HEK293 (cell line): ENCODE results near the gene RBM17.

ENCODE experiments used
- ATF2 ChIP-seq: fragments of 450-650 bp; formaldehyde crosslinking; IDR thresholded peaks from 2 replicates; pipeline ENCODE4 v1.5.1; 2016; ENCODE audit warnings: missing biosample characterization, missing genetic modification characterization, low read depth
- CTCF ChIP-seq: fragments of 450-650 bp; formaldehyde crosslinking; IDR thresholded peaks from 2 replicates; pipeline ENCODE4 v1.5.1; 2016; ENCODE audit warnings: missing biosample characterization, missing genetic modification characterization
- ELK4 ChIP-seq: IDR thresholded peaks from 2 replicates; pipeline ENCODE4 v1.6.1; 2011; ENCODE audit warnings: mild to moderate bottlenecking, low read depth, low read length, borderline replicate concordance
- TCF7L2 ChIP-seq: IDR thresholded peaks from 2 replicates; pipeline ENCODE4 v1.6.1; 2011; ENCODE audit warnings: low read depth, mild to moderate bottlenecking, inconsistent platforms, low read length, moderate library complexity, borderline replicate concordance
- TSHZ1 ChIP-seq: fragments of 450-650 bp; formaldehyde crosslinking; IDR thresholded peaks from 2 replicates; pipeline ENCODE4 v1.5.1; 2016; ENCODE audit warnings: missing biosample characterization, missing genetic modification characterization, borderline replicate concordance
- WT1 ChIP-seq: fragments of 450-650 bp; formaldehyde crosslinking; IDR thresholded peaks from 2 replicates; pipeline ENCODE4 v1.5.1; 2016; ENCODE audit warnings: missing biosample characterization, missing genetic modification characterization
- ZBTB7A ChIP-seq: fragments of 450-650 bp; formaldehyde crosslinking; IDR thresholded peaks from 2 replicates; pipeline ENCODE4 v1.5.1; 2016; ENCODE audit warnings: low read depth, missing biosample characterization, missing genetic modification characterization
- ZNF157 ChIP-seq: fragments of 450-650 bp; formaldehyde crosslinking; IDR thresholded peaks from 2 replicates; pipeline ENCODE4 v1.5.1; 2016; ENCODE audit warnings: missing biosample characterization, missing genetic modification characterization
- ZNF221 ChIP-seq: fragments of 450-650 bp; formaldehyde crosslinking; IDR thresholded peaks from 2 replicates; pipeline ENCODE4 v1.5.1; 2017; ENCODE audit warnings: missing biosample characterization, missing genetic modification characterization, borderline replicate concordance
- ZNF239 ChIP-seq: fragments of 450-650 bp; formaldehyde crosslinking; IDR thresholded peaks from 2 replicates; pipeline ENCODE4 v1.5.1; 2016; ENCODE audit warnings: missing biosample characterization, missing genetic modification characterization
- ZNF529 ChIP-seq: fragments of 450-650 bp; formaldehyde crosslinking; IDR thresholded peaks from 2 replicates; pipeline ENCODE4 v1.5.1; 2017; ENCODE audit warnings: missing genetic modification characterization, missing biosample characterization; ENCODE audit not compliant: insufficient replicate concordance

GRCh38 chr10:6128087-6128486 is 39.3 kb downstream of the RBM17 start:
- no peak for TF ChIP-seq CTCF (tag by site-specific recombination)
- TF ChIP-seq ZNF157 (tag by site-specific recombination), result no peak
- no peak for TF ChIP-seq ZNF221 (tag by site-specific recombination)
- no peak for TF ChIP-seq ELK4
- no peak for TF ChIP-seq ZNF239 (tag by site-specific recombination)
- TF ChIP-seq TSHZ1 (tag by site-specific recombination), result no peak
- no peak for TF ChIP-seq TCF7L2
- TF ChIP-seq ZBTB7A (tag by site-specific recombination), result no peak
- TF ChIP-seq ATF2, result no peak
- no peak for TF ChIP-seq WT1
- TF ChIP-seq ZNF529, result no peak
